HepG2 (cell line): ENCODE results near the gene TGFA. TPM values are rescaled to one million over a fixed set of nuclear protein-coding genes. Genes with fewer than 3 reads are reported as not detected.
A peak's percentile ranks its signal among the peaks of the same experiment; 100 is the strongest.

ENCODE experiments used
- CBFB ChIP-seq: sonication (generic); formaldehyde crosslinking; IDR thresholded peaks from 2 replicates; pipeline ENCODE4 v1.4.0; 2020; ENCODE audit warnings: missing genetic modification reagents
- DNMT3B ChIP-seq: conservative IDR thresholded peaks from 2 replicates; pipeline ENCODE4 v1.6.1; 2016; ENCODE audit warnings: missing biosample characterization, control low read depth
- HOXA9 ChIP-seq: sonication (generic); formaldehyde crosslinking; IDR thresholded peaks from 2 replicates; pipeline ENCODE4 v1.8.1; 2022; ENCODE audit warnings: missing genetic modification reagents, mild to moderate bottlenecking, moderate library complexity, borderline replicate concordance
- IKZF4 ChIP-seq: sonication (generic); formaldehyde crosslinking; IDR thresholded peaks from 2 replicates; pipeline ENCODE4 v1.5.1; 2020; ENCODE audit warnings: borderline replicate concordance, mild to moderate bottlenecking, low read depth, missing genetic modification reagents; ENCODE audit errors: not compliant biosample characterization
- KLF12 ChIP-seq: sonication (generic); formaldehyde crosslinking; IDR thresholded peaks from 2 replicates; pipeline ENCODE4 v1.4.0; 2020; ENCODE audit warnings: missing genetic modification reagents, borderline replicate concordance
- MAFF ChIP-seq: IDR thresholded peaks from 2 replicates; pipeline ENCODE4 v1.6.1; 2011; ENCODE audit warnings: low read depth, low read length, improper control_type of control experiment
- NBN ChIP-seq: fragments of 450-650 bp; conservative IDR thresholded peaks from 2 replicates; pipeline ENCODE4 v1.6.1; 2017
- PHF5A ChIP-seq: IDR thresholded peaks from one replicate; pipeline ENCODE4 v1.6.1; 2018; ENCODE audit warnings: low read depth, missing genetic modification reagents; ENCODE audit not compliant: unreplicated experiment
- SOX6 ChIP-seq, 2 experiments: fragments of 450-650 bp in 1 of 2; sonication (generic) in 1 of 2; formaldehyde crosslinking in 1 of 2; IDR thresholded peaks; 2 replicates each; pipeline versions ENCODE4 v1.4.0 to v1.6.1; 2017 to 2020; ENCODE audit warnings: antibody characterized with exemption in 1 of 2, mild to moderate bottlenecking in 1 of 2, missing genetic modification reagents in 1 of 2
- TAF1 ChIP-seq: sonication (generic); formaldehyde crosslinking; IDR thresholded peaks from 2 replicates; pipeline ENCODE4 v1.4.0; 2020; ENCODE audit warnings: missing genetic modification reagents
- TAF15 ChIP-seq: fragments of 200-400 bp; formaldehyde crosslinking; IDR thresholded peaks from one replicate; pipeline ENCODE4 v1.6.1; 2018; ENCODE audit warnings: mild to moderate bottlenecking, low read depth, low read length; ENCODE audit not compliant: poor library complexity, severe bottlenecking
- TFDP2 ChIP-seq: sonication (generic); formaldehyde crosslinking; IDR thresholded peaks from 2 replicates; pipeline ENCODE4 v1.4.0; 2020; ENCODE audit warnings: missing genetic modification reagents
- ZBTB20 ChIP-seq: sonication (generic); formaldehyde crosslinking; IDR thresholded peaks from 2 replicates; pipeline ENCODE4 v1.8.1; 2023; ENCODE audit warnings: missing genetic modification reagents, low read depth, mild to moderate bottlenecking, borderline replicate concordance
- ZBTB8A ChIP-seq: sonication (generic); formaldehyde crosslinking; IDR thresholded peaks from 2 replicates; pipeline ENCODE4 v1.4.0; 2020; ENCODE audit warnings: mild to moderate bottlenecking, low read depth, missing genetic modification reagents, borderline replicate concordance
- ZFAT ChIP-seq: sonication (generic); formaldehyde crosslinking; conservative IDR thresholded peaks from 2 replicates; pipeline ENCODE4 v1.8.1; 2023; ENCODE audit warnings: missing genetic modification reagents, inconsistent platforms
- ZFP36 ChIP-seq: fragments of 150-350 bp; IDR thresholded peaks from 2 replicates; pipeline ENCODE4 v1.6.1; 2018; ENCODE audit warnings: borderline replicate concordance, low read length, low read depth; ENCODE audit not compliant: partially characterized antibody
- ZNF44 ChIP-seq: sonication (generic); formaldehyde crosslinking; IDR thresholded peaks from 2 replicates; pipeline ENCODE4 v1.5.1; 2020; ENCODE audit warnings: mild to moderate bottlenecking, missing genetic modification reagents
- ZNF546 ChIP-seq: sonication (generic); formaldehyde crosslinking; conservative IDR thresholded peaks from 2 replicates; pipeline ENCODE4 v1.8.1; 2023; ENCODE audit warnings: mild to moderate bottlenecking, missing genetic modification reagents
- ZSCAN12 ChIP-seq: sonication (generic); formaldehyde crosslinking; IDR thresholded peaks from 2 replicates; pipeline ENCODE4 v1.9.0; 2021; ENCODE audit warnings: mild to moderate bottlenecking, missing genetic modification reagents
- polyA plus RNA-seq, 8 experiments: library from polyadenylated mRNA; depleted of rRNA in 3 of 8; stranded (reverse) in 7 of 8; unstranded in 1 of 8; fragments of >200 nt; fragmentation: Illumina TruSeq in 4 of 8; extraction: Trizol in 4 of 8; gene quantifications; 2 replicates each; pipeline versions ENCODE4 v1.2.1 to v1.2.3, GENCODE V29; 2011 to 2016; ENCODE audit warnings: low read depth in 4 of 8, missing spikeins in 1 of 8, mixed read lengths in 1 of 8; ENCODE audit not compliant: insufficient read depth in 1 of 8
- total RNA-seq, 5 experiments: library from RNA; depleted of rRNA; stranded (reverse); fragments of >200 nt; fragmentation: Illumina TruSeq; extraction: Trizol; gene quantifications; 2 replicates each; pipeline ENCODE4 v1.2.3, GENCODE V29; 2016; ENCODE audit warnings: low read depth in 1 of 5
- TF ChIP-seq, protein P1 (sequence below): sonication (generic); formaldehyde crosslinking; IDR thresholded peaks from 2 replicates; pipeline ENCODE4 v1.9.0; 2021; ENCODE audit warnings: missing genetic modification reagents, borderline replicate concordance
- TF ChIP-seq, protein P2 (sequence below): sonication (generic); formaldehyde crosslinking; IDR thresholded peaks from 2 replicates; pipeline ENCODE4 v1.4.0; 2020; ENCODE audit warnings: missing genetic modification reagents
- TF ChIP-seq, protein P3 (sequence below): sonication (generic); formaldehyde crosslinking; IDR thresholded peaks from 2 replicates; pipeline ENCODE4 v1.8.0; 2022; ENCODE audit warnings: mild to moderate bottlenecking, missing genetic modification reagents, moderate library complexity
- TF ChIP-seq, protein P4 (sequence below): sonication (generic); formaldehyde crosslinking; IDR thresholded peaks from 2 replicates; pipeline ENCODE4 v1.8.1; 2023; ENCODE audit warnings: mild to moderate bottlenecking, missing genetic modification reagents

The TGFA gene
- total and polyA plus RNA-seq, 2 of the 13 experiments (the other 11 are each of a cell fraction or from before 2014, with no cell fraction given), result 7.8 to 15.3 TPM

- TF ChIP-seq, protein P1, sequence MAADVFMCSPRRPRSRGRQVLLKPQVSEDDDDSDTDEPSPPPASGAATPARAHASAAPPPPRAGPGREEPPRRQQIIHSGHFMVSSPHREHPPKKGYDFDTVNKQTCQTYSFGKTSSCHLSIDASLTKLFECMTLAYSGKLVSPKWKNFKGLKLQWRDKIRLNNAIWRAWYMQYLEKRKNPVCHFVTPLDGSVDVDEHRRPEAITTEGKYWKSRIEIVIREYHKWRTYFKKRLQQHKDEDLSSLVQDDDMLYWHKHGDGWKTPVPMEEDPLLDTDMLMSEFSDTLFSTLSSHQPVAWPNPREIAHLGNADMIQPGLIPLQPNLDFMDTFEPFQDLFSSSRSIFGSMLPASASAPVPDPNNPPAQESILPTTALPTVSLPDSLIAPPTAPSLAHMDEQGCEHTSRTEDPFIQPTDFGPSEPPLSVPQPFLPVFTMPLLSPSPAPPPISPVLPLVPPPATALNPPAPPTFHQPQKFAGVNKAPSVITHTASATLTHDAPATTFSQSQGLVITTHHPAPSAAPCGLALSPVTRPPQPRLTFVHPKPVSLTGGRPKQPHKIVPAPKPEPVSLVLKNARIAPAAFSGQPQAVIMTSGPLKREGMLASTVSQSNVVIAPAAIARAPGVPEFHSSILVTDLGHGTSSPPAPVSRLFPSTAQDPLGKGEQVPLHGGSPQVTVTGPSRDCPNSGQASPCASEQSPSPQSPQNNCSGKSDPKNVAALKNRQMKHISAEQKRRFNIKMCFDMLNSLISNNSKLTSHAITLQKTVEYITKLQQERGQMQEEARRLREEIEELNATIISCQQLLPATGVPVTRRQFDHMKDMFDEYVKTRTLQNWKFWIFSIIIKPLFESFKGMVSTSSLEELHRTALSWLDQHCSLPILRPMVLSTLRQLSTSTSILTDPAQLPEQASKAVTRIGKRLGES, result peak; percentile 55; the same call in 1 of the 2 replicates
- no peak for TF ChIP-seq MAFF
- peak; percentile 51; the same call in 1 of the 2 replicates for TF ChIP-seq TFDP2 (CRISPR knock-in tag)
- TF ChIP-seq ZFAT (CRISPR knock-in tag), result no peak
- TF ChIP-seq ZSCAN12 (CRISPR knock-in tag), result peak; percentile 91; the same call in 1 of the 2 replicates
- no peak for TF ChIP-seq PHF5A
- no peak for TF ChIP-seq NBN
- TF ChIP-seq, protein P2, sequence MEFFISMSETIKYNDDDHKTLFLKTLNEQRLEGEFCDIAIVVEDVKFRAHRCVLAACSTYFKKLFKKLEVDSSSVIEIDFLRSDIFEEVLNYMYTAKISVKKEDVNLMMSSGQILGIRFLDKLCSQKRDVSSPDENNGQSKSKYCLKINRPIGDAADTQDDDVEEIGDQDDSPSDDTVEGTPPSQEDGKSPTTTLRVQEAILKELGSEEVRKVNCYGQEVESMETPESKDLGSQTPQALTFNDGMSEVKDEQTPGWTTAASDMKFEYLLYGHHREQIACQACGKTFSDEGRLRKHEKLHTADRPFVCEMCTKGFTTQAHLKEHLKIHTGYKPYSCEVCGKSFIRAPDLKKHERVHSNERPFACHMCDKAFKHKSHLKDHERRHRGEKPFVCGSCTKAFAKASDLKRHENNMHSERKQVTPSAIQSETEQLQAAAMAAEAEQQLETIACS (CRISPR knock-in tag), result no peak
- TF ChIP-seq ZNF546, result no peak
- no peak for TF ChIP-seq TAF15
- TF ChIP-seq KLF12 (CRISPR knock-in tag), result no peak
- no peak for TF ChIP-seq HOXA9
- TF ChIP-seq, protein P3, sequence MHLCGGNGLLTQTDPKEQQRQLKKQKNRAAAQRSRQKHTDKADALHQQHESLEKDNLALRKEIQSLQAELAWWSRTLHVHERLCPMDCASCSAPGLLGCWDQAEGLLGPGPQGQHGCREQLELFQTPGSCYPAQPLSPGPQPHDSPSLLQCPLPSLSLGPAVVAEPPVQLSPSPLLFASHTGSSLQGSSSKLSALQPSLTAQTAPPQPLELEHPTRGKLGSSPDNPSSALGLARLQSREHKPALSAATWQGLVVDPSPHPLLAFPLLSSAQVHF (CRISPR knock-in tag), result no peak
- TF ChIP-seq, protein P4, sequence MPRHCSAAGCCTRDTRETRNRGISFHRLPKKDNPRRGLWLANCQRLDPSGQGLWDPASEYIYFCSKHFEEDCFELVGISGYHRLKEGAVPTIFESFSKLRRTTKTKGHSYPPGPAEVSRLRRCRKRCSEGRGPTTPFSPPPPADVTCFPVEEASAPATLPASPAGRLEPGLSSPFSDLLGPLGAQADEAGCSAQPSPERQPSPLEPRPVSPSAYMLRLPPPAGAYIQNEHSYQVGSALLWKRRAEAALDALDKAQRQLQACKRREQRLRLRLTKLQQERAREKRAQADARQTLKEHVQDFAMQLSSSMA, result no peak
- TF ChIP-seq IKZF4 (CRISPR knock-in tag), result no peak
- TF ChIP-seq ZNF44 (CRISPR knock-in tag), result no peak
- TF ChIP-seq CBFB, result peak; percentile 55; the same call in 1 of the 2 replicates
- no peak for TF ChIP-seq ZBTB8A (CRISPR knock-in tag)
- no peak for TF ChIP-seq SOX6 (IDR thresholded peaks at IDR 0.05)
- TF ChIP-seq SOX6 (CRISPR knock-in tag; IDR thresholded peaks at IDR 0.05), result peak; percentile 92
- no peak for TF ChIP-seq TAF1
- 0 out of 2 replicates have a peak, but pooled peaks have one; percentile 15 for TF ChIP-seq ZBTB20 (CRISPR knock-in tag)
- TF ChIP-seq DNMT3B (CRISPR knock-in tag), result no peak
- TF ChIP-seq ZFP36, result no peak
These were observed 11.6 kb upstream of the TGFA start (continued) for GRCh38 chr2:70565039-70565731.
